Neural progenitor cell (in vitro differentiated cells): ENCODE results near the gene MGAT4D. TPM values are rescaled to one million over a fixed set of nuclear protein-coding genes. Genes with fewer than 3 reads are reported as not detected.
"Not testable (repeated sequence)": the region's sequence is repeated elsewhere in the genome, so short reads cannot be mapped to it uniquely, and the experiment has no call there.

Experiments used
- DNase-seq: peaks from one replicate; pipeline ENCODE4 v3.0.0-alpha.2; 2016; ENCODE audit warnings: low spot score
- H2AFZ ChIP-seq: fragments of 200-600 bp; sonication (generic); replicated peaks from 2 replicates; pipeline ENCODE4 v1.6.1; 2016; ENCODE audit warnings: antibody characterized with exemption
- H3F3A ChIP-seq: fragments of 200-600 bp; sonication (generic); 2 replicates; pipeline ENCODE4 v1.6.1; 2016; ENCODE audit warnings: antibody characterized with exemption, low read depth
- H3K27ac ChIP-seq: fragments of 200-600 bp; sonication (generic); 2 replicates; pipeline ENCODE4 v1.5.1; 2016; ENCODE audit warnings: mild to moderate bottlenecking
- H3K27me3 ChIP-seq: fragments of 200-600 bp; sonication (generic); 2 replicates; pipeline ENCODE4 v1.6.1; 2016; ENCODE audit warnings: mild to moderate bottlenecking, moderate library complexity
- H3K36me3 ChIP-seq: fragments of 200-600 bp; sonication (generic); 2 replicates; pipeline ENCODE4 v1.5.1; 2016
- H3K4me1 ChIP-seq: fragments of 200-600 bp; sonication (generic); 2 replicates; pipeline ENCODE4 v1.6.1; 2016; ENCODE audit warnings: mixed run types
- H3K4me2 ChIP-seq: fragments of 200-600 bp; sonication (generic); 2 replicates; pipeline ENCODE4 v1.6.1; 2016
- H3K4me3 ChIP-seq: fragments of 200-600 bp; sonication (generic); 2 replicates; pipeline ENCODE4 v1.5.1; 2016
- H3K79me2 ChIP-seq: fragments of 200-600 bp; sonication (generic); 2 replicates; pipeline ENCODE4 v1.6.1; 2016; ENCODE audit warnings: low read depth
- H3K9ac ChIP-seq: fragments of 200-600 bp; sonication (generic); 2 replicates; pipeline ENCODE4 v1.6.1; 2016
- H3K9me3 ChIP-seq: fragments of 200-600 bp; sonication (generic); 2 replicates; pipeline ENCODE4 v1.5.1; 2016; ENCODE audit warnings: low read depth
- H4K20me1 ChIP-seq: fragments of 200-600 bp; sonication (generic); 2 replicates; pipeline ENCODE4 v1.6.1; 2016; ENCODE audit warnings: low read depth
- H3K27ac Mint-ChIP-seq: 3 replicates; pipeline ENCODE4 v1.8.0; 2021; ENCODE audit warnings: mixed read lengths
- H3K27me3 Mint-ChIP-seq: 2 replicates; pipeline ENCODE4 v1.8.0; 2022; ENCODE audit warnings: low read depth, mild to moderate bottlenecking, inconsistent platforms, moderate library complexity, mixed read lengths; ENCODE audit not compliant: insufficient read depth
- H3K36me3 Mint-ChIP-seq: 3 replicates; pipeline ENCODE4 v1.8.0; 2021; ENCODE audit warnings: mixed read lengths
- H3K4me1 Mint-ChIP-seq: 3 replicates; pipeline ENCODE4 v1.8.0; 2021; ENCODE audit warnings: mixed read lengths
- H3K4me3 Mint-ChIP-seq: 3 replicates; pipeline ENCODE4 v1.8.0; 2021; ENCODE audit warnings: mild to moderate bottlenecking, moderate library complexity, mixed read lengths
- H3K9me3 Mint-ChIP-seq: 3 replicates; pipeline ENCODE4 v1.8.0; 2020; ENCODE audit warnings: mixed read lengths
- EZH2 ChIP-seq: fragments of 200-600 bp; sonication (generic); IDR thresholded peaks from 2 replicates; pipeline ENCODE4 v1.6.1; 2017; ENCODE audit warnings: antibody characterized with exemption, mild to moderate bottlenecking, moderate library complexity
- EZH2phosphoT487 ChIP-seq: fragments of 200-600 bp; sonication (generic); IDR thresholded peaks from 2 replicates; pipeline ENCODE4 v1.6.1; 2017; ENCODE audit warnings: antibody characterized with exemption
- total RNA-seq: library from RNA; depleted of rRNA; stranded (reverse); fragments of >200 nt; gene quantifications from 2 replicates; pipeline ENCODE4 v1.2.3, GENCODE V29; 2015; ENCODE audit warnings: low replicate concordance
- TF ChIP-seq, protein P1 (sequence below): fragments of 200-600 bp; sonication (generic); IDR thresholded peaks from 2 replicates; pipeline ENCODE4 v1.5.1; 2017; ENCODE audit warnings: antibody characterized with exemption, mild to moderate bottlenecking

Gene MGAT4D
- total RNA-seq, 1 donor from 2014 or later, result not detected

DNA sequence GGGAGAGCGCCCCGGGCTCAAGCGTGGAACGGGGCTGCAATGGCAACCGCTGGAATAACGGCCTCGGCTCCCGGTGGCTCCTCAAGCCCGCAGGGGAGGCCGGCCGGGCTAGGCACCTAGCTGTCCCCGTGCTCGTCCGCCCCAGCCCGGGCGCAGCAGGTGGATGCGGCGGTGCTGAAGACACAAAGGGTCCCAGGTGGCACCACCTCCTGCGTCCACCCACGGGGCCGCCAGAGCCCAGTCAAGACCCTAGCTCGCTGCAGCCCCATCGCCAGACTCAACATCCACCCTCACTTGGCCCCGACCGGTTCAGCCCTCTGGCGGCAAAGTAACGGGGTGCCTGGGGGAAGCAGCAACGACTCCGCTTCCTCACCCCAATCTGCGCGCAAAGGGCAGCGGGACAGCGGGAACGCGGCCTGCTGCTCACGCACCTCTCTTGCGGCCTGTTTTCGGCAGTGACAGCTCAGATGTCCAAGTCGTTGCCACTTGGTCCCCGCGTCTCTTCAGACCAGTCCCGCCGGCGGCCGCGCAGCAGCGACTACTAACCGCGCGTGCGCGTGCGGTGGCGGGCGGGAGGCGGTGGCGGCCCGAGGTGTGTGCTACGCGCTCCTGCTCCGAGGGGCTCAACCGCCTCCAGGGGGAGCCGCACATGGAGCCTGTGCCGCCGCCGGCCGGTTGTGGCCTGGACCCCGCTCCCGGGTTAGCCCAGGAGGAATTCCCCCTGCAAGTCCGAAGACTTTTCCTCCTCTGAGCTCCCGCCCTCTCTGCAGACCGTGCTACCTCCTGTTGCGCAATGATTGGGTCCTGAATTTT is 70.8 kb downstream of the MGAT4D start, which contains the start of gene CLGN:
TSS of gene CLGN (minus strand) at position 543 of the 813 bp plus-strand sequence. CDS start 14,570 bp downstream, outside the sequence.
- no peaks in the 10 kb centered on the region for H4K20me1 ChIP-seq
- peaks cover 6% of the 10 kb centered on the region for H3K27me3 ChIP-seq
- Mint-ChIP-seq H3K4me3 (peak within 1 kb of the TSS; percentile 91), H3K27me3 (peaks cover 2% of the 10 kb centered on the region), H3K4me1 (peaks cover 12% of the 10 kb centered on the region), H3K27ac (peak within 1 kb of the TSS; percentile 48), H3K36me3 (peaks cover 5% of the 10 kb centered on the region), H3K9me3 (peaks cover 5% of the 10 kb centered on the region)
- peak within 1 kb of the TSS; percentile 74 for H3K4me3 ChIP-seq
- peaks cover 19% of the 10 kb centered on the region for H3F3A ChIP-seq
- peak; percentile 97 for DNase-seq
- H3K9ac ChIP-seq, result peak within 1 kb of the TSS; percentile 51
- peaks cover 13% of the 10 kb centered on the region for H3K4me1 ChIP-seq
- peak within 1 kb of the TSS; percentile 91 for H3K4me2 ChIP-seq
- TF ChIP-seq, protein P1, sequence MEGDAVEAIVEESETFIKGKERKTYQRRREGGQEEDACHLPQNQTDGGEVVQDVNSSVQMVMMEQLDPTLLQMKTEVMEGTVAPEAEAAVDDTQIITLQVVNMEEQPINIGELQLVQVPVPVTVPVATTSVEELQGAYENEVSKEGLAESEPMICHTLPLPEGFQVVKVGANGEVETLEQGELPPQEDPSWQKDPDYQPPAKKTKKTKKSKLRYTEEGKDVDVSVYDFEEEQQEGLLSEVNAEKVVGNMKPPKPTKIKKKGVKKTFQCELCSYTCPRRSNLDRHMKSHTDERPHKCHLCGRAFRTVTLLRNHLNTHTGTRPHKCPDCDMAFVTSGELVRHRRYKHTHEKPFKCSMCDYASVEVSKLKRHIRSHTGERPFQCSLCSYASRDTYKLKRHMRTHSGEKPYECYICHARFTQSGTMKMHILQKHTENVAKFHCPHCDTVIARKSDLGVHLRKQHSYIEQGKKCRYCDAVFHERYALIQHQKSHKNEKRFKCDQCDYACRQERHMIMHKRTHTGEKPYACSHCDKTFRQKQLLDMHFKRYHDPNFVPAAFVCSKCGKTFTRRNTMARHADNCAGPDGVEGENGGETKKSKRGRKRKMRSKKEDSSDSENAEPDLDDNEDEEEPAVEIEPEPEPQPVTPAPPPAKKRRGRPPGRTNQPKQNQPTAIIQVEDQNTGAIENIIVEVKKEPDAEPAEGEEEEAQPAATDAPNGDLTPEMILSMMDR, result peak; percentile 67
- TF ChIP-seq EZH2 (peak; percentile 29), EZH2phosphoT487 (peak; percentile 34)
- H3K36me3 ChIP-seq, result no peaks in the 10 kb centered on the region
- H2AFZ ChIP-seq, result peak within 1 kb of the TSS; percentile 99
- no peaks in the 10 kb centered on the region for H3K9me3 ChIP-seq
- peak within 1 kb of the TSS; percentile 40 for H3K27ac ChIP-seq
- peaks cover 9% of the 10 kb centered on the region for H3K79me2 ChIP-seq

- DNase-seq, result peak; percentile 73
- Mint-ChIP-seq H3K27ac (peak overlapping the region; percentile 48), H3K4me1 (peaks cover 12% of the 10 kb centered on the region), H3K9me3 (peaks cover 5% of the 10 kb centered on the region), H3K36me3 (peaks cover 5% of the 10 kb centered on the region), H3K4me3 (peak overlapping the region; percentile 91), H3K27me3 (no peaks in the 10 kb centered on the region)
- H3K27me3 ChIP-seq, result peaks cover 6% of the 10 kb centered on the region
- H3K36me3 ChIP-seq, result no peaks in the 10 kb centered on the region
- H4K20me1 ChIP-seq, result no peaks in the 10 kb centered on the region
- peak overlapping the region; percentile 74 for H3K4me3 ChIP-seq
- peaks cover 19% of the 10 kb centered on the region for H3F3A ChIP-seq
- H3K4me2 ChIP-seq, result peak overlapping the region; percentile 91
- H2AFZ ChIP-seq, result peak overlapping the region; percentile 99
- TF ChIP-seq EZH2phosphoT487 (no peak), EZH2 (no peak)
- TF ChIP-seq, protein P1, result peak; percentile 30
- H3K4me1 ChIP-seq, result peaks cover 13% of the 10 kb centered on the region
- H3K9me3 ChIP-seq, result no peaks in the 10 kb centered on the region
- peak overlapping the region; percentile 51 for H3K9ac ChIP-seq
- peaks cover 9% of the 10 kb centered on the region for H3K79me2 ChIP-seq
- H3K27ac ChIP-seq, result no peak overlapping the region
Observed at GRCh38 chr4:140426610-140427105, 71.4 kb downstream of the MGAT4D start.

DNA sequence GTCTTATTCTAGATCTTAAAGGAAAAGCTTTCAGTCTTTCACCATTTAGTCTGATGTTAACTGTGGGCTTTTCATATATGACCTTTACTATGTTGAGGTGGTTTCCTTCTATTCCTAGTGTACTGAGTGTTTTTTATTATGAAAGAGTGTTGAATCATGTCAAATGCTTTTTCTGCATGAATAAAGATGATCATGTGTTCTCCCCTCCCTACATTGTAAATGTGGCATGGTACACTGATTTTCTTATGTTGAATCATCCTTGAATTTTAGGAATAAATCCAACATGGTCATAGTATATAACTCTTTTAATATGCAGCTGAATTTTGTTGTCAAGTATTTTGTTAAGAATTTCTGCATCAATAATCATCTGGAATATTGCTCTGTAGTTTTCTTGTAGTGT is 75.0 kb downstream of the MGAT4D start:
- H3K4me2 ChIP-seq, result no peak overlapping the region
- Mint-ChIP-seq H3K9me3 (peaks cover 5% of the 10 kb centered on the region), H3K4me3 (no peak overlapping the region), H3K36me3 (peaks cover 5% of the 10 kb centered on the region), H3K4me1 (peaks cover 10% of the 10 kb centered on the region), H3K27ac (no peak overlapping the region), H3K27me3 (no peaks in the 10 kb centered on the region)
- H3K79me2 ChIP-seq, result peaks cover 9% of the 10 kb centered on the region
- H4K20me1 ChIP-seq, result no peaks in the 10 kb centered on the region
- no peak for TF ChIP-seq EZH2
- no peak for TF ChIP-seq EZH2phosphoT487
- TF ChIP-seq, protein P1, result no peak
- no peak overlapping the region for H2AFZ ChIP-seq
- H3K9ac ChIP-seq, result no peak overlapping the region
- peaks cover 3% of the 10 kb centered on the region for H3K27me3 ChIP-seq
- H3K4me1 ChIP-seq, result peaks cover 12% of the 10 kb centered on the region
- peaks cover 19% of the 10 kb centered on the region for H3F3A ChIP-seq
- no peaks in the 10 kb centered on the region for H3K36me3 ChIP-seq
- H3K9me3 ChIP-seq, result no peaks in the 10 kb centered on the region
- no peak for DNase-seq
- H3K27ac ChIP-seq, result no peak overlapping the region
- no peak overlapping the region for H3K4me3 ChIP-seq

DNA sequence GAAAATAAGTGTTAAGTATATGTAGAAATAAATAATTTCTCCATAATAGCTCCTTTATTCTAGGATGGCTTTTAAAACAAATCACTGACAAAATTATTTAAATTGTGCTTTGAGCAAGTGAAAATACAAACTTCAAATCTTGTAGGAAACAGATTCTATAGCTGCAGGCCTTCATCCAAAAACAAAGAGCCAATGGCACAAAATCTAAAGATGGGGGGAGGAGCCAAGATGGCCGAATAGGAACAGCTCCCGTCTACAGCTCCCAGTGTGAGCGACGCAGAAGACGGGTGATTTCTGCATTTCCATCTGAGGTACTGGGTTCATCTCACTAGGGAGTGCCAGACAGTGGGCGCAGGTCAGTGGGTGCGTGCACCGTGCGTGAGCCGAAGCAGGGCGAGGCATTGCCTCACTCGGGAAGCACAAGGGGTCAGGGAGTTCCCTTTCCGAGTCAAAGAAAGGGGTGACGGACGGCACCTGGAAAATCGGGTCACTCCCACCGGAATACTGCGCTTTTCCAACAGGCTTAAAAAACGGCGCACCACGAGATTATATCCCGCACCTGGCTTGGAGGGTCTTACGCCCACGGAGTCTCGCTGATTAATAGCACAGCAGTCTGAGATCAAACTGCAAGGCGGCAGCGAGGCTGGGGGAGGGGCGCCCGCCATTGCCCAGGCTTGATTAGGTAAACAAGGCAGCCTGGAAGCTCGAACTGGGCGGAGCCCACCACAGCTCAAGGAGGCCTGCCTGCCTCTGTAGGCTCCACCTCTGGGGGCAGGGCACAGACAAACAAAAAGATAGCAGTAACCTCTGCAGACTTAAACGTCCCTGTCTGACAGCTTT is 84.7 kb downstream of the MGAT4D start:
- not testable (repeated sequence) for H3K27me3 ChIP-seq, H3K4me1 Mint-ChIP-seq, H3K79me2 ChIP-seq, H3K27me3 Mint-ChIP-seq, H3K4me3 ChIP-seq, H3K9me3 Mint-ChIP-seq, H3K36me3 ChIP-seq, H3K4me2 ChIP-seq, H3K36me3 Mint-ChIP-seq, H3K27ac Mint-ChIP-seq, H2AFZ ChIP-seq, H3F3A ChIP-seq, H3K4me1 ChIP-seq, H3K27ac ChIP-seq, H3K9me3 ChIP-seq, DNase-seq, H3K4me3 Mint-ChIP-seq, H4K20me1 ChIP-seq, H3K9ac ChIP-seq
